Panc1 (cell line): Measurements from ENCODE around the gene ALKBH2.

ENCODE experiments used
- POLR2AphosphoS5 ChIP-seq: IDR thresholded peaks from 2 replicates; pipeline ENCODE4 v1.6.1; 2012; ENCODE audit warnings: mild to moderate bottlenecking, low read depth, low read length, moderate library complexity
- SIN3A ChIP-seq: IDR thresholded peaks from 2 replicates; pipeline ENCODE4 v1.6.1; 2012; ENCODE audit warnings: low read depth, mild to moderate bottlenecking, low read length, moderate library complexity, borderline replicate concordance; ENCODE audit not compliant: insufficient read depth
- TF ChIP-seq, protein P1 (sequence below): fragments of 450-650 bp; IDR thresholded peaks from 2 replicates; pipeline ENCODE4 v1.5.1; 2017; ENCODE audit warnings: mild to moderate bottlenecking

DNA sequence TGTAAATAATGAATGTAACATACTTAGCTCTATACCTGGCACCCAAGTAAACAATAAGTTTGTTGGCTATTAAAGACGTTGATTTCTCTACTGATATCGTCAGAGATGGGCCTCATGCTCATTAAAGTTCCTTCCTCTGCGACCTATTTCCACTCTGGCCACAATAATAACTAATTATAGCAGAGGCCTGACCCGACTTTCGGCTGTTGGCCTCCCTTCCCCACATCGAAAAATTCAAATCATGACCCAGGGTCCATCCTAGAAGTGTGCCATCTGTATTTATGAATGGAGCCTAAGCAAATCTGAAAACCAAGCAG, 41.2 kb downstream of the ALKBH2 start:
- TF ChIP-seq POLR2AphosphoS5 (no peak), SIN3A (no peak)
- TF ChIP-seq, protein P1, sequence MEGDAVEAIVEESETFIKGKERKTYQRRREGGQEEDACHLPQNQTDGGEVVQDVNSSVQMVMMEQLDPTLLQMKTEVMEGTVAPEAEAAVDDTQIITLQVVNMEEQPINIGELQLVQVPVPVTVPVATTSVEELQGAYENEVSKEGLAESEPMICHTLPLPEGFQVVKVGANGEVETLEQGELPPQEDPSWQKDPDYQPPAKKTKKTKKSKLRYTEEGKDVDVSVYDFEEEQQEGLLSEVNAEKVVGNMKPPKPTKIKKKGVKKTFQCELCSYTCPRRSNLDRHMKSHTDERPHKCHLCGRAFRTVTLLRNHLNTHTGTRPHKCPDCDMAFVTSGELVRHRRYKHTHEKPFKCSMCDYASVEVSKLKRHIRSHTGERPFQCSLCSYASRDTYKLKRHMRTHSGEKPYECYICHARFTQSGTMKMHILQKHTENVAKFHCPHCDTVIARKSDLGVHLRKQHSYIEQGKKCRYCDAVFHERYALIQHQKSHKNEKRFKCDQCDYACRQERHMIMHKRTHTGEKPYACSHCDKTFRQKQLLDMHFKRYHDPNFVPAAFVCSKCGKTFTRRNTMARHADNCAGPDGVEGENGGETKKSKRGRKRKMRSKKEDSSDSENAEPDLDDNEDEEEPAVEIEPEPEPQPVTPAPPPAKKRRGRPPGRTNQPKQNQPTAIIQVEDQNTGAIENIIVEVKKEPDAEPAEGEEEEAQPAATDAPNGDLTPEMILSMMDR: no peak
